Neural cell (in vitro differentiated cells): ENCODE results near the gene TUBA4B. TPM values are rescaled to one million over a fixed set of nuclear protein-coding genes. Genes with fewer than 3 reads are reported as not detected.

Experiments used
- H2AFZ ChIP-seq: fragments of 200-600, 300-800 bp; sonication (generic), shearing (Covaris generic); 2 replicates; pipeline ENCODE4 v1.6.0; 2014; ENCODE audit warnings: low read depth, mild to moderate bottlenecking, antibody characterized with exemption, low read length, moderate library complexity
- H3F3A ChIP-seq: fragments of 200-600 bp; shearing (Covaris generic); 2 replicates; pipeline ENCODE4 v1.6.1; 2016; ENCODE audit warnings: mild to moderate bottlenecking, moderate library complexity, mixed read lengths, antibody characterized with exemption, low read length; ENCODE audit not compliant: insufficient read depth, poor library complexity, severe bottlenecking
- H3K27ac ChIP-seq: fragments of 200-600, 300-800 bp; sonication (generic), shearing (Covaris generic); 2 replicates; pipeline ENCODE4 v1.5.1; 2014; ENCODE audit warnings: mild to moderate bottlenecking, low read length, moderate library complexity
- H3K27me3 ChIP-seq: fragments of 300-800, 200-600 bp; sonication (generic), shearing (Covaris generic); 2 replicates; pipeline ENCODE4 v1.6.0; 2014; ENCODE audit warnings: mild to moderate bottlenecking, low read depth, low read length, moderate library complexity; ENCODE audit not compliant: insufficient read depth
- H3K36me3 ChIP-seq: fragments of 300-800, 200-600 bp; sonication (generic), shearing (Covaris generic); 2 replicates; pipeline ENCODE4 v1.5.1; 2014; ENCODE audit warnings: mild to moderate bottlenecking, antibody characterized with exemption, low read length, moderate library complexity; ENCODE audit not compliant: insufficient read depth
- H3K4me2 ChIP-seq: fragments of 300-800, 200-600 bp; sonication (generic), shearing (Covaris generic); 2 replicates; pipeline ENCODE4 v1.6.0; 2014; ENCODE audit warnings: mild to moderate bottlenecking, low read length
- H3K4me3 ChIP-seq: fragments of 300-800, 200-600 bp; sonication (generic), shearing (Covaris generic); 2 replicates; pipeline ENCODE4 v1.5.1; 2014; ENCODE audit warnings: mild to moderate bottlenecking, low read length, moderate library complexity
- H3K79me2 ChIP-seq: fragments of 200-600 bp; shearing (Covaris generic); replicated peaks from 2 replicates; pipeline ENCODE4 v1.6.0; 2014; ENCODE audit warnings: mild to moderate bottlenecking, low read length, moderate library complexity; ENCODE audit not compliant: insufficient read depth
- H3K9ac ChIP-seq: fragments of 300-800, 200-600 bp; sonication (generic), shearing (Covaris generic); 2 replicates; pipeline ENCODE4 v1.6.1; 2016; ENCODE audit warnings: mild to moderate bottlenecking, low read length, mixed read lengths
- H3K9me2 ChIP-seq: fragments of 200-600 bp; shearing (Covaris generic); 2 replicates; pipeline ENCODE4 v1.6.1; 2016; ENCODE audit warnings: mild to moderate bottlenecking, low read length, mixed read lengths; ENCODE audit not compliant: insufficient read depth
- H3K9me3 ChIP-seq: fragments of 200-600, 300-800 bp; sonication (generic), shearing (Covaris generic); 2 replicates; pipeline ENCODE4 v1.6.1; 2016; ENCODE audit warnings: mild to moderate bottlenecking, mixed run types, low read length, moderate library complexity, mixed read lengths
- H4K20me1 ChIP-seq: fragments of 200-600 bp; shearing (Covaris generic); 2 replicates; pipeline ENCODE4 v1.6.1; 2016; ENCODE audit warnings: mild to moderate bottlenecking, mixed run types; ENCODE audit not compliant: insufficient read depth
- CTCF ChIP-seq: fragments of 450-650 bp; IDR thresholded peaks from 2 replicates; pipeline ENCODE4 v1.5.1; 2014; ENCODE audit warnings: antibody characterized with exemption, mild to moderate bottlenecking, moderate library complexity; ENCODE audit not compliant: poor library complexity, severe bottlenecking
- EP300 ChIP-seq: fragments of 450-650 bp; conservative IDR thresholded peaks from 2 replicates; pipeline ENCODE4 v1.6.1; 2014; ENCODE audit warnings: antibody characterized with exemption, mild to moderate bottlenecking, moderate library complexity; ENCODE audit not compliant: poor library complexity, severe bottlenecking
- EZH2 ChIP-seq: fragments of 200-600, 300-800 bp; shearing (Covaris generic), sonication (generic); IDR thresholded peaks from 2 replicates; pipeline ENCODE4 v1.6.1; 2014; ENCODE audit warnings: antibody characterized with exemption, low read length, borderline replicate concordance, mild to moderate bottlenecking; ENCODE audit not compliant: insufficient read depth, poor library complexity, severe bottlenecking
- MXI1 ChIP-seq: fragments of 450-650 bp; conservative IDR thresholded peaks from 2 replicates; pipeline ENCODE4 v1.6.1; 2014; ENCODE audit warnings: antibody characterized with exemption, mild to moderate bottlenecking; ENCODE audit not compliant: poor library complexity, severe bottlenecking
- POLR2AphosphoS5 ChIP-seq: IDR thresholded peaks from 2 replicates; pipeline ENCODE4 v1.6.1; 2012
- RAD21 ChIP-seq: fragments of 450-650 bp; conservative IDR thresholded peaks from 2 replicates; pipeline ENCODE4 v1.6.1; 2014; ENCODE audit warnings: antibody characterized with exemption, mild to moderate bottlenecking, moderate library complexity
- REST ChIP-seq: IDR thresholded peaks from 2 replicates; pipeline ENCODE4 v1.6.1; 2012; ENCODE audit warnings: borderline replicate concordance
- SMC3 ChIP-seq: fragments of 450-650 bp; conservative IDR thresholded peaks from 2 replicates; pipeline ENCODE4 v1.6.1; 2014; ENCODE audit warnings: antibody characterized with exemption, mild to moderate bottlenecking, moderate library complexity; ENCODE audit not compliant: poor library complexity
- TAF1 ChIP-seq: IDR thresholded peaks from 2 replicates; pipeline ENCODE4 v1.6.1; 2012; ENCODE audit warnings: low read depth
- polyA plus RNA-seq: library from polyadenylated mRNA; depleted of rRNA; stranded (reverse); fragments of >200 nt; gene quantifications from 2 replicates; pipeline ENCODE4 v1.2.3, GENCODE V29; 2014

Gene TUBA4B
- polyA plus RNA-seq, 1 donor from 2014 or later: not detected

- H3K9me2 ChIP-seq: no peaks in the 10 kb centered on the region
- H4K20me1 ChIP-seq: no peaks in the 10 kb centered on the region
- TF ChIP-seq SMC3: no peak
- no peak for TF ChIP-seq MXI1
- TF ChIP-seq REST: no peak
- no peak for TF ChIP-seq RAD21
- no peak for TF ChIP-seq EZH2
- TF ChIP-seq POLR2AphosphoS5: no peak
- TF ChIP-seq EP300: no peak
- TF ChIP-seq CTCF: no peak
- no peaks in the 10 kb centered on the region for H3K27me3 ChIP-seq
- no peak overlapping the region for H3K27ac ChIP-seq
- H3K79me2 ChIP-seq: no peaks in the 10 kb centered on the region
- H3K4me3 ChIP-seq: no peak overlapping the region
- no peaks in the 10 kb centered on the region for H3F3A ChIP-seq
- H2AFZ ChIP-seq: no peak overlapping the region
- no peak overlapping the region for H3K4me2 ChIP-seq
- no peaks in the 10 kb centered on the region for H3K9me3 ChIP-seq
- H3K36me3 ChIP-seq: no peaks in the 10 kb centered on the region
- H3K9ac ChIP-seq: no peak overlapping the region
Observed at GRCh38 chr2:219215871-219216534, 37.0 kb upstream of the TUBA4B start.

- no peaks in the 10 kb centered on the region for H3F3A ChIP-seq
- H3K27me3 ChIP-seq: no peaks in the 10 kb centered on the region
- H2AFZ ChIP-seq: no peak overlapping the region
- H4K20me1 ChIP-seq: no peaks in the 10 kb centered on the region
- H3K9me3 ChIP-seq: no peaks in the 10 kb centered on the region
- H3K79me2 ChIP-seq: no peaks in the 10 kb centered on the region
- H3K4me2 ChIP-seq: no peak overlapping the region
- no peak overlapping the region for H3K4me3 ChIP-seq
- TF ChIP-seq SMC3: no peak
- no peak for TF ChIP-seq EZH2
- no peak for TF ChIP-seq TAF1
- TF ChIP-seq CTCF: no peak
- TF ChIP-seq MXI1: no peak
- TF ChIP-seq EP300: no peak
- TF ChIP-seq POLR2AphosphoS5: no peak
- TF ChIP-seq RAD21: no peak
- no peak for TF ChIP-seq REST
- no peaks in the 10 kb centered on the region for H3K9me2 ChIP-seq
- H3K36me3 ChIP-seq: no peaks in the 10 kb centered on the region
- H3K9ac ChIP-seq: no peak overlapping the region
- H3K27ac ChIP-seq: no peak overlapping the region
Observed at GRCh38 chr2:219216535-219216915, 36.5 kb upstream of the TUBA4B start.
